ENCODE results near the gene RUNX1. TPM values are rescaled to one million over a fixed set of nuclear protein-coding genes. Genes with fewer than 3 reads are reported as not detected.

The RUNX1 gene
- total and polyA plus RNA-seq, 2 of the 13 experiments (the other 11 are each of a cell fraction or from before 2014, with no cell fraction given), result 5.4 to 6.4 TPM

DNA sequence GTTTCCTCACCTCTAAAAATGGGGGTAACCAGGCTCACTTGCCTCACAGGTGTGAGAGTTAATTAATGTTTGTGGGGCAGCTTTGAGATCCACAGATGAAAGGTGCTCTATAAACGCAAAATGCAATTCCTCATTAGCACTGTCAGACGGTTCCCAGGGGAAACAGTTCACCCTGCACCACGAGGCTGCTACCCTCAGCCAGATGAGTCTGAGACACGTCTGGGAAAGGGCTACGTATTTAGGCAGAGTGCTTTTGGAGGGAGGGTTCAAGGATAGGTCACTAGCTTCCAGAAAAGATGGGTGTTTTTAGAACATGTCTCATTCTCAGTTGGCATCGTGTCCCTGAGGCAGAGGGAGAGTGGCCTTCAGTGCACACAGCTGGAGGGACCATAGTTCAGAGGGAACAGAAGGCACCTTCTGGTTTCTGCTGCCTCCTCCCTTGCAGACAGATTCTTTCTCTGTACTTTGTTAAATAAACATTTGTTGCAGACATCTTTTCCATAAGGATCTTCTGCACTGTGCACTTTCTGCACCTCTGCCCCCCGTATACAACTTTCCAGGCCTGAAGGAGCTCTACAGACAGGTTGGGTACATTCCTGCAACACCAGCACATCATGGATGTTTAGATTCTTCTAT lies 240.4 kb downstream of the RUNX1 start:
- ATAC-seq (peak; percentile 51), DNase-seq (ENCODE audit: low spot score) (no peak), FAIRE-seq (no peak)
- no TSS peak for BruUV-seq (replicated peaks)
- no peak overlapping the region for H3K9ac ChIP-seq (ENCODE audit: insufficient read depth, low read depth, low read length)
- intact Hi-C loops (cut with micrococcal nuclease; ENCODE audit: unreplicated experiment), result no loop called here
- no peak overlapping the region for H3K4me2 ChIP-seq (ENCODE audit: low read depth, low read length)
- WGBS (ENCODE audit: low lambda C conversion rate), result 75% methylated on average over 7 of the region's 7 CpGs
- CTCF ChIA-PET (ENCODE audit: low intra/inter-chr PET ratio, low total read pairs), result no interaction called here
- no peaks in the 10 kb centered on the region for H3K27me3 ChIP-seq (ENCODE audit: control insufficient read depth in 1 of 2, insufficient read depth in 2 of 2, low read length in 2 of 2)
- H3K36me3 ChIP-seq (replicated peaks in 1 of 2; ENCODE audit: control insufficient read depth in 1 of 2, insufficient read depth in 2 of 2, low read length in 2 of 2), result peaks cover 12 to 44% of the 10 kb centered on the region in 2 experiments; a peak in 4 of 5 replicates
- POLR2A ChIA-PET, result interaction anchor here (1.9 to 3.2 kb wide), 5 partner anchors 9 to 80 kb away, joined by 4 to 27 read pairs (median 8); no protein-coding TSS in a partner anchor
- no peak overlapping the region for H3K4me3 ChIP-seq (replicated peaks in 1 of 3; ENCODE audit: insufficient read depth in 1 of 3, low read depth in 2 of 3, low read length in 3 of 3)
- no peaks in the 10 kb centered on the region for H4K20me1 ChIP-seq (ENCODE audit: insufficient read depth, low read length)
- in situ Hi-C loops (cut with HindIII; ENCODE audit: extremely low pct_ligation_motif_present, low pct_unique_long_range_greater_than_20kb), result no loop called here
- TF ChIP-seq, protein P1, sequence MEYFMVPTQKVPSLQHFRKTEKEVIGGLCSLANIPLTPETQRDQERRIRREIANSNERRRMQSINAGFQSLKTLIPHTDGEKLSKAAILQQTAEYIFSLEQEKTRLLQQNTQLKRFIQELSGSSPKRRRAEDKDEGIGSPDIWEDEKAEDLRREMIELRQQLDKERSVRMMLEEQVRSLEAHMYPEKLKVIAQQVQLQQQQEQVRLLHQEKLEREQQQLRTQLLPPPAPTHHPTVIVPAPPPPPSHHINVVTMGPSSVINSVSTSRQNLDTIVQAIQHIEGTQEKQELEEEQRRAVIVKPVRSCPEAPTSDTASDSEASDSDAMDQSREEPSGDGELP (IDR thresholded peaks at IDR 0.05; ENCODE audit: borderline replicate concordance, low read depth), result peak; percentile 23; the same call in 1 of the 2 replicates
- TF ChIP-seq ZNF431 (CRISPR knock-in tag; IDR thresholded peaks at IDR 0.05; ENCODE audit: borderline replicate concordance, low read depth), result no peak
- peaks cover 9% of the 10 kb centered on the region for H3K9me3 ChIP-seq (ENCODE audit: low read length)
- H3K4me1 ChIP-seq (ENCODE audit: insufficient read depth, low read length), result peaks cover 50% of the 10 kb centered on the region
- H2AFZ ChIP-seq (ENCODE audit: low read length), result no peak overlapping the region
- no peak overlapping the region for H3K27ac ChIP-seq (ENCODE audit: extremely low read length, insufficient read depth, low read length)
- no peaks in the 10 kb centered on the region for H3K79me2 ChIP-seq (ENCODE audit: insufficient read depth, low read length)

DNA sequence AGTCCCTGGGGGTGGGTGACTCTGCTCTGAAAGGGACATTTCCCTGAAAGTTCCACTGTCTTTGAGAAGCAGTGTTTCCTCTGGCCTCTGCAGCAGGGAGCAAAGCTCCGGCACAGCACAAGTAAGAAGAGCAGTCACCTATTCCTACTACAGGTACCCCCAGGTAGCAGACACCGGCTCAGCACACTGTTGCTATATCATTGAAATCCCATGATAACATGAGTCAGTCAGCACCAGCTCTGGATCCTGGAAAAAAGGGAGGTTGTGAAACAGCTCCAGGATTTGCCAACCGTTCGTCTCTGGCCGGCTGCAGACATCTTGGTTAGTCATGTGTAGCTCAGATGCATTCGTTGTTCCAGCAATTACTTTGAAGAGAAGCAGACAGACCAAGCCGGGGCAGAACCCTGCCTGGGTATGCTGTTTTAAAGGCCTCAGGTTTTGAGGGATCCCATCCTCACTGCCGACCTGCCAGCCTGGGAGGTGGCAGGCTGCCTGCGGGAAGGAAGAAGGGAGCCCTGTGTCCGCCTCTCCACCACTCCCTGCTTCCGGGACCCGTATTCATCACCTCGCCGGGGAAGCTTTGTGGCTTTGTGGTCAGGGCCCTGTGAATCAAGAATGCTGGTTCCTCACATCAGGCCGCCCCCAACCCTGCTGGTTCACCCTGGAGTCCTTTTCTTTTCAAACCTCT lies 241.1 kb downstream of the RUNX1 start:
- ChIA-PET CTCF (ENCODE audit: low intra/inter-chr PET ratio, low total read pairs) (no interaction called here), POLR2A (interaction anchor here (1.9 to 3.2 kb wide), 5 partner anchors 10 to 81 kb away, joined by 4 to 27 read pairs (median 8); no protein-coding TSS in a partner anchor)
- in situ Hi-C loops (cut with HindIII; ENCODE audit: extremely low pct_ligation_motif_present, low pct_unique_long_range_greater_than_20kb) (no loop called here), intact Hi-C loops (cut with micrococcal nuclease; ENCODE audit: unreplicated experiment) (no loop called here)
- Histone ChIP-seq H3K36me3 (replicated peaks in 1 of 2; ENCODE audit: control insufficient read depth in 1 of 2, insufficient read depth in 2 of 2, low read length in 2 of 2) (peaks cover 11 to 38% of the 10 kb centered on the region in 2 experiments; a peak in 4 of 5 replicates), H3K9ac (ENCODE audit: insufficient read depth, low read depth, low read length) (no peak overlapping the region), H3K27ac (ENCODE audit: extremely low read length, insufficient read depth, low read length) (peak overlapping the region; percentile 1), H3K4me2 (ENCODE audit: low read depth, low read length) (no peak overlapping the region), H3K27me3 (ENCODE audit: control insufficient read depth in 1 of 2, insufficient read depth in 2 of 2, low read length in 2 of 2) (no peaks in the 10 kb centered on the region), H4K20me1 (ENCODE audit: insufficient read depth, low read length) (no peaks in the 10 kb centered on the region), H3K79me2 (ENCODE audit: insufficient read depth, low read length) (no peaks in the 10 kb centered on the region), H2AFZ (ENCODE audit: low read length) (no peak overlapping the region), H3K9me3 (ENCODE audit: low read length) (peaks cover 9% of the 10 kb centered on the region), H3K4me3 (replicated peaks in 1 of 3; ENCODE audit: insufficient read depth in 1 of 3, low read depth in 2 of 3, low read length in 3 of 3) (no peak overlapping the region), H3K4me1 (ENCODE audit: insufficient read depth, low read length) (peaks cover 43% of the 10 kb centered on the region)
- no peak for TF ChIP-seq ZNF431 (CRISPR knock-in tag; IDR thresholded peaks at IDR 0.05; ENCODE audit: borderline replicate concordance, low read depth)
- TF ChIP-seq FOSL2 (CRISPR knock-in tag; IDR thresholded peaks at IDR 0.05), result peak; percentile 2; the same call in 1 of the 2 replicates
- no peak for FAIRE-seq
- no peak for ATAC-seq
- no TSS peak for BruUV-seq (replicated peaks)
- DNase-seq (ENCODE audit: low spot score), result no peak
- WGBS (ENCODE audit: low lambda C conversion rate), result 97% methylated on average over 7 of the region's 15 CpGs

All from HepG2 (cell line).